Psoas muscle (tissue), 8 donors: ENCODE results near the gene CTAG1B. TPM values are rescaled to one million over a fixed set of nuclear protein-coding genes. Genes with fewer than 3 reads are reported as not detected.
"Not testable (repeated sequence)": the region's sequence is repeated elsewhere in the genome, so short reads cannot be mapped to it uniquely, and the experiment has no call there.

Source experiments
- ATAC-seq, 4 donors: fragments of 200-7000 bp; cut with Tn5 transposase; one replicate each; pipeline ENCODE4 v1.9.1; 2020; ENCODE audit warnings: moderate library complexity in 3 of 4, mild to moderate bottlenecking in 2 of 4
- DNase-seq, 2 donors: peaks; one replicate each; pipeline ENCODE4 v3.0.0-alpha.2; 2020
- H3K27ac ChIP-seq: fragments of 200-600 bp; one replicate; pipeline ENCODE4 v1.8.0; 2022
- H3K27me3 ChIP-seq, 3 donors: fragments of 200-600 bp in 1 of 3; one replicate each; pipeline versions ENCODE4 v1.6.1 to v1.8.0; 2013 to 2022; ENCODE audit warnings: low read length in 2 of 3, mild to moderate bottlenecking in 2 of 3, moderate library complexity in 1 of 3; ENCODE audit not compliant: insufficient read depth in 3 of 3
- H3K36me3 ChIP-seq, 2 donors: fragments of 200-600 bp in 1 of 2; one replicate each; pipeline versions ENCODE4 v1.6.1 to v1.8.0; 2013 to 2022; ENCODE audit warnings: low read depth in 1 of 2, mild to moderate bottlenecking in 1 of 2, moderate library complexity in 1 of 2; ENCODE audit not compliant: insufficient read depth in 1 of 2
- H3K4me1 ChIP-seq: fragments of 200-600 bp; one replicate; pipeline ENCODE4 v1.8.0; 2022
- H3K4me3 ChIP-seq: fragments of 200-600 bp; one replicate; pipeline ENCODE4 v1.8.0; 2022; ENCODE audit warnings: mild to moderate bottlenecking
- H3K9me3 ChIP-seq: fragments of 200-600 bp; one replicate; pipeline ENCODE4 v1.8.0; 2022
- WGBS, 3 donors: extraction: QIAGEN DNeasy Blood & Tissue Kit; methylation state at CpG; one replicate each; pipeline versions ENCODE4 v1.1.6 to v1.1.7; 2013; 5-methylcytosine and 5-hydroxymethylcytosine counted together
- intact Hi-C, 2 donors: fragments of 100-400 bp; cut with DNase I; formaldehyde crosslinking; loops; one replicate each; pipeline versions ENCODE4 v1.11.0 to v1.14.2; 2022
- polyA plus RNA-seq, 3 donors: library from polyadenylated mRNA; stranded (reverse); fragments of 200-250 nt; gene quantifications; one replicate each; pipeline ENCODE4 v1.2.3, GENCODE V29; 2013
- total RNA-seq, 4 donors: library from RNA; stranded (reverse); fragmentation: NEBNext Ultra II Directional in 2 of 4; extraction: Animal tissue kit (Norgen Biotek cat#: 25700) in 2 of 4; gene quantifications; one replicate each; pipeline versions ENCODE4 v1.2.1 to v1.2.4, GENCODE V29; 2021 to 2023
- TF ChIP-seq, protein P1 (sequence below): fragments of 200-600 bp; IDR thresholded peaks from one replicate; pipeline ENCODE4 v1.8.0; 2022; ENCODE audit warnings: antibody characterized with exemption
- donor health status: healthy with polysubstance abuse.
- donor health status: DM: no; HTN: no; CAD: no; lungs with moderate emphysema.
- donor health status: Bipolar disorder and iron deficiency.
- donor health status: healthy.
- donor health status: DM: yes; HTN: yes; CAD: no.
- donor health status: DM: no; HTN: no; CAD: no.
- donor health status: DM: no; HTN: no; CAD: no.
- donor health status: DM: yes; HTN: yes; CAD: no.

Gene CTAG1B
- total and polyA plus RNA-seq, 7 donors = not detected

DNA sequence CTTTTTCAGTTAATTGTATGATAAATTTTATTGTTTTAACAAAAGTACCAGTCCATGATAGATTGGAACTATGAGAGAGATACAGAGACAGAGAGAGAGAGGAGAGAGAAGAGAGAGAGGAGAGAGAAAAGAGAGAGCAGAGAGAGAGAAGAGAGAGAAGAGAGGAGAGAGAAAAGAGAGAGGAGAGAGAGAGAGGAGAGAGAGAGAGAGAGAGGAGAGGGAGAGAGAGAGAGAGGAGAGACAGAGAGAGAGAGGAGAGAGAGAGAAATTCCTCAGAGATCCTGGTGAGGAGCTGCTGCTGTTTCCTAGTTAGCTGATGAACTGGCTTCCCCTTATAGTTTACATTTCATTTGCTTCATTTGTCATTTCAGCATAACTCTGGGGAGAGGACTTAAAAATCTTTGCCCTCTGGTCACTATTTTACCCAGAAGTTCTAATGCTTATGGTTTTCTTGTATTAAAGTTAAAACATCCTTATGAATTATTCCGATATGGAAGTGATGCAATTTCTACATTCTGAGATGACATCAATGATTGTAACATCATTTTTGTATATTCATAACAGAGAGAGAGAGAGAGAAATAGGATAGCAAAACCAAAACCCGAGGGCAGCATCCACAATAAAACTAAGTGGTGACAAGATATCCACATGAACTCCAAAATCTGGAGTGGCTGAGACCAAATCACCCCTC lies 23.4 kb downstream of the CTAG1B start:
- no peak for ATAC-seq
- intact Hi-C loops = no loop called here
- 49 to 64% (median 53%) methylated on average over 2 of the region's 2 CpGs for WGBS, 3 donors
- Histone ChIP-seq H3K4me1 (no peaks in the 10 kb centered on the region), H3K9me3 (no peaks in the 10 kb centered on the region), H3K27ac (no peak overlapping the region), H3K4me3 (no peak overlapping the region), H3K27me3 (peaks cover 0 to 18% (median 0%) of the 10 kb centered on the region in 3 donors), H3K36me3 (no peaks in the 10 kb centered on the region)
- TF ChIP-seq, protein P1, sequence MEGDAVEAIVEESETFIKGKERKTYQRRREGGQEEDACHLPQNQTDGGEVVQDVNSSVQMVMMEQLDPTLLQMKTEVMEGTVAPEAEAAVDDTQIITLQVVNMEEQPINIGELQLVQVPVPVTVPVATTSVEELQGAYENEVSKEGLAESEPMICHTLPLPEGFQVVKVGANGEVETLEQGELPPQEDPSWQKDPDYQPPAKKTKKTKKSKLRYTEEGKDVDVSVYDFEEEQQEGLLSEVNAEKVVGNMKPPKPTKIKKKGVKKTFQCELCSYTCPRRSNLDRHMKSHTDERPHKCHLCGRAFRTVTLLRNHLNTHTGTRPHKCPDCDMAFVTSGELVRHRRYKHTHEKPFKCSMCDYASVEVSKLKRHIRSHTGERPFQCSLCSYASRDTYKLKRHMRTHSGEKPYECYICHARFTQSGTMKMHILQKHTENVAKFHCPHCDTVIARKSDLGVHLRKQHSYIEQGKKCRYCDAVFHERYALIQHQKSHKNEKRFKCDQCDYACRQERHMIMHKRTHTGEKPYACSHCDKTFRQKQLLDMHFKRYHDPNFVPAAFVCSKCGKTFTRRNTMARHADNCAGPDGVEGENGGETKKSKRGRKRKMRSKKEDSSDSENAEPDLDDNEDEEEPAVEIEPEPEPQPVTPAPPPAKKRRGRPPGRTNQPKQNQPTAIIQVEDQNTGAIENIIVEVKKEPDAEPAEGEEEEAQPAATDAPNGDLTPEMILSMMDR = no peak
- DNase-seq = no peak

DNA sequence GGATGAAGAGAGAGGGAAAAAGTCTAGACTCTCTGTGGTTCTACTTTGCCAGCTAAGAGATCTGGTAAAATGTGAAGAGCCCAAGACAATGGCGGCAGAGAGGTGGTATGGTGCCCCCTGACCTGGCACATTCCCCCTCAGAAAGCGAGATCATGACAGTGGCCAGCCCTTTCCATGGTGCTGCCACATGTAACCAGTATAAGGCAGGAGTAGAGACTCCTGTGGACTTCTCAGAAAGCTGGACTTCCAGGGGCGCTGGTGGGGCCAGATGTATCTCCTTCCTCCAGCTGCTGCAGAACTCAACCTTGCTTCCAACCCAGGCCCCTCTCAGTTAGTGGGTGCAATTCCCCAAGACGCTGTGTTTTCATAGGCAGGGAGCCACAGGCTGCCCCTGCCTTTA lies 24.6 kb downstream of the CTAG1B start:
- TF ChIP-seq, protein P1 = no peak

DNA sequence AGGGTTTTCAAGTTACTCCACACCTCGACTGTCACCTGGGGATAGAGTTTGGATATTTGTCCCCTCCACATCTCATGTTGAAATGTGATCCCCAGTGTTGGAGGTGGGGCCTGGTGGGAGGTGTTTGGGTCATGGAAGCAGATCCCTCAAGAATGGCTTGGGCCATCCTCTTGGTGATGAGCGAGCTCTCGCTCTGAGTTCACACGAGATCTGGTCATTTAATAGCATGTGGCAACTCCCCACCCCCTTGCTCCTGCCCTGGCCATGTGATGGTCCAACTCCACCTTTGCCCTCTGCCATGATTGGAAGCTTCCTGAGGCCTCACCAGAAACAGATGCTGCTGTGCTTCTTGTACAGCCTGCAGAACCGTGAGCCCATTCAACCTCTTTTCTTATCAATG lies 25.9 kb downstream of the CTAG1B start:
- H3K27ac ChIP-seq = no peak overlapping the region
- no peaks in the 10 kb centered on the region for H3K36me3 ChIP-seq
- peaks cover 0 to 18% (median 0%) of the 10 kb centered on the region in 3 donors for H3K27me3 ChIP-seq
- H3K4me3 ChIP-seq = no peak overlapping the region
- 80 to 91% (median 82%) methylated on average over 5 of the region's 5 CpGs for WGBS, 3 donors
- intact Hi-C loops = no loop called here
- DNase-seq (no peak), ATAC-seq (no peak)
- H3K9me3 ChIP-seq = no peaks in the 10 kb centered on the region
- TF ChIP-seq, protein P1 = no peak
- no peaks in the 10 kb centered on the region for H3K4me1 ChIP-seq

More for the DNA sequence above, 24.6 kb downstream of the CTAG1B start:
- no peaks in the 10 kb centered on the region for H3K36me3 ChIP-seq
- ATAC-seq = no peak
- WGBS, 3 donors = 61 to 88% (median 83%) methylated on average over 4 of the region's 4 CpGs
- no peak overlapping the region for H3K4me3 ChIP-seq
- intact Hi-C loops = no loop called here
- no peaks in the 10 kb centered on the region for H3K9me3 ChIP-seq
- no peak for DNase-seq
- peaks cover 0 to 18% (median 0%) of the 10 kb centered on the region in 3 donors for H3K27me3 ChIP-seq
- H3K27ac ChIP-seq = no peak overlapping the region
- H3K4me1 ChIP-seq = no peaks in the 10 kb centered on the region

DNA sequence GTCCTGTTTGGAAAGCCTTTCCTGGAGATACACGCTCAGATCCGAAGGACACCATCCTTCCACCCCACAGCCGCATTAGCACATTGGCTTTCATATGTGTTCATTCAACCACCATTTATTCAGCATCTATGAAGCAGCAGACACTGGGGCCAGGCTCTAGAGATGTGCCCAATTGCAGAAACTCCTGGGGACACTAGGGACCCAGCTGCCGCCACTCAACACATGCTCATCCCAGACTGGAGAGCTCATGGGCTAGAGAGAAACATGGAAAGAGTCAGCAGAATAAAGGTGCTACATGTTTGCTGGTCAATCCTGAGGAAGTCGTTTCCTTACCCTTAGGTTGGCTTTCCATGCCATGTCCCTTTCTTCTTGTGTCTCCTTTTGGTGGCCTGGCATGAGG lies 26.6 kb downstream of the CTAG1B start:
- H3K36me3 ChIP-seq = no peaks in the 10 kb centered on the region
- H3K27ac ChIP-seq = no peak overlapping the region
- H3K4me1 ChIP-seq = no peaks in the 10 kb centered on the region
- H3K27me3 ChIP-seq = peaks cover 0 to 18% (median 0%) of the 10 kb centered on the region in 3 donors
- intact Hi-C loops = no loop called here
- TF ChIP-seq, protein P1 = no peak
- ATAC-seq (no peak), DNase-seq (no peak)
- H3K9me3 ChIP-seq = no peaks in the 10 kb centered on the region
- no peak overlapping the region for H3K4me3 ChIP-seq
- 84 to 89% (median 85%) methylated on average over 5 of the region's 5 CpGs for WGBS, 3 donors

DNA sequence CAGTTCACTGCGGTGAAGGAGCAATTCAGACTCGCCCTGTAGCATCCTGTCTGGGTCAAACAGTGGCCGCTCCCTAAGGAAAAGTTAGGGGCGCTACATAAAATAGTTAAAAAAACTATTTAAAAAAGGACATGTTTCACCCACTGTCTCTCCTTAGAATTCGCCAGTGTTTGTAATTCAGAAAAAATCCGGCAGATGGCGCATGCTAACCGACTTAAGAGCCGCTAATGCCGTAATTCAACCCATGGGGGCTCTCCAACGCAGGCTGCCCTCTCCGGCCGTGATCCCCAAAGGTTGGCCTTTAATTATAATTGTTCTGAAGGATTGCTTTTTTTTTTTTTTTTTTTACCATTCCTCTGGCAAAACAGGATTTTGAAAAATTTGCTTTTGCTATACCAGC lies 28.7 kb downstream of the CTAG1B start:
- peaks cover 0 to 18% (median 0%) of the 10 kb centered on the region in 3 donors for H3K27me3 ChIP-seq
- H3K27ac ChIP-seq, H3K36me3 ChIP-seq, H3K4me1 ChIP-seq, H3K4me3 ChIP-seq, DNase-seq, ATAC-seq, H3K9me3 ChIP-seq, intact Hi-C loops: not testable (repeated sequence)
- no CpG with 5 or more reads among the region's 13 CpGs for WGBS, 3 donors

DNA sequence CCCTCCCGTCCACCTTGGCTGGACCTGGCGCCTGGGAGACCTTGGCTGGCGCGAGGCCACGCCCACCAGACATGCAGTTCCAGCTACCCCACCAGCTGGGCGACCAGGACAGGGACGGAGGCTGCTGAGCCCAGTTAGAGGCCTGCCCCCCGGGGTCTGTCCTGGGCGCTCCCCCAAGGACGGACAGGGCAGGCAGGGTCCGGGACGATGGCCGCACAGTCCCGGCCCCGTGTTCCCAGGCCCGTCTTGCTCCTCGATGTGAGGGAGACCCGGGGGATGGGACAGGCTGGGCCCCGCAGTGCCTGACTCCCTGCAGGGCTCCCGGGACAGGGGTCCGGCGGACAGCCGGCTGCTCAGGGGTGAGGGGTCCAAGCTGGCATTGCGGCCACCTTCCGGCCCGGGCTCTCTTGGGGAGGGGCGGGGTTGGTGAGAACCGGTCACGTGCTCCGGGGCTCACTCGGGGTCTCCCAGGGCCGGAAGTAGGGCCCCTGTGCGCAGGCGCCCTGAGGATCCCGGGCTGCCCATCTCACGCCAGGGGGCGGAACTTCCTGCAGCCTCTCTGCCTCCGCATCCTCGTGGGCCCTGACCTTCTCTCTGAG lies 34.4 kb downstream of the CTAG1B start, which contains the start of gene CTAG1A:
Gene CTAG1A, plus strand, starts transcription at position 549 of the 599 bp plus-strand sequence. CDS start 74 bp downstream, outside the sequence.
- intact Hi-C loops, H3K27me3 ChIP-seq, ATAC-seq, H3K4me3 ChIP-seq, H3K36me3 ChIP-seq, H3K27ac ChIP-seq, H3K9me3 ChIP-seq, DNase-seq, H3K4me1 ChIP-seq: not testable (repeated sequence)
- WGBS, 3 donors = no CpG with 5 or more reads among the region's 39 CpGs

DNA sequence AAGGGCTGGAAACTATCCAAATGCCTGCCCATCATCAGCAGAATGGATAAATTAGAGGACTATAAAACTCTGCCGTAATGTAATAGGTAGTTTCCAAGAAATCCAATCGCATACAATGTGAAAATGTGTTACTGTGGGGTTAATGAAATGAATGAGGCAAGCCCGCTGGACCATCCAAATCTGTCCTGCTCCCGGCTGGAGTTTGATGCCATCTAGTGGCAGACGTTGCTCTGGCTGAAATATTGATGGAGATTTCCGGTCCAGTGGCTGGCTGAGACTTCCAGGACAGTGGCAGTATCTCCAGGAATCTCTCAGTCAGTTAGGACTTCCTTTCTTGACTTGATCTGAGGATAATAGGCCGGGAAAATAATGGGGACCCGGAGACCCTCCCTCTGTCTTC lies 36.1 kb downstream of the CTAG1B start:
- H3K4me1 ChIP-seq, H3K36me3 ChIP-seq, DNase-seq, H3K4me3 ChIP-seq, H3K27ac ChIP-seq, H3K27me3 ChIP-seq, H3K9me3 ChIP-seq, intact Hi-C loops: not testable (repeated sequence)
- ATAC-seq = peak in 3 of 4 donors; percentile 40 to 64 (median 42)
- WGBS, 3 donors = no CpG with 5 or more reads among the region's 8 CpGs

DNA sequence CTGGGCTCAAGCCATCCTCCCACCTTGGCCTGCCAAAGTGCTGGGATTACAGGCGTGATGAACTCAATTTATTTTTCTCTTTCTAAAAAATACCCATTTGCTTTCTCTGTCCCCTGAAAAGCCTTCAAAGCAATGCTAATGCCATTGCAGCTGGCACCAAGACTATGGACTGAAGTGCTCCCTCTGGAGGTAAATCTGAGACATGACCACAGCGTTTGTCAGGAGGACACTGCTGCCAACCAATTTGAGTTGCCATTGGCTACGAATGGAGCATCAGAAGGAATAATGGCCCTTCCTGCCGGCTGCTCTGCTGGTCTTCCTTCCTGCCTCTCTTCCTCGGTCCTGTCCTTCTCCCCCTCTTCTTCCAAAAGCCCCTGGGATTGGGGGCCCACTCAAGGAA lies 44.0 kb downstream of the CTAG1B start:
- DNase-seq, intact Hi-C loops, H3K36me3 ChIP-seq, H3K9me3 ChIP-seq, H3K27me3 ChIP-seq, H3K4me1 ChIP-seq, H3K4me3 ChIP-seq, H3K27ac ChIP-seq: not testable (repeated sequence)
- ATAC-seq = peak in 3 of 4 donors; percentile 53 to 61 (median 60)
- WGBS, 3 donors = no CpG with 5 or more reads among the region's 5 CpGs
